OCI-LY7 (cell line): Measurements from ENCODE around the gene CLDN9. TPM values are rescaled to one million over a fixed set of nuclear protein-coding genes. Genes with fewer than 3 reads are reported as not detected.

Experiments used
- BruUV-seq: library from RNA; stranded (reverse); fragments of 400-500 nt; replicated peaks from 2 replicates; lab custom pipeline; 2021; lab: Mats Ljungman, UMichigan
- CTCF ChIA-PET: fragments of 300-600 bp; sonication (Branson Sonifier 250); formaldehyde crosslinking; loops from one replicate; lab custom pipeline; 2022; ENCODE audit warnings: antibody characterized with exemption; ENCODE audit not compliant: unreplicated experiment; lab: Charles Lee
- POLR2A ChIA-PET: fragments of 300-600 bp; sonication (Branson Sonifier 250); formaldehyde crosslinking; loops from one replicate; lab custom pipeline; 2022; ENCODE audit warnings: antibody characterized with exemption; lab: Charles Lee
- DNase-seq: peaks from one replicate; pipeline ENCODE4 v3.0.0-alpha.2; 2015; ENCODE audit warnings: low spot score
- H2AFZ ChIP-seq: fragments of 200-600 bp; sonication (generic), shearing (Covaris generic); 2 replicates; pipeline ENCODE4 v1.6.1; 2014; ENCODE audit warnings: mild to moderate bottlenecking, antibody characterized with exemption, low read length, moderate library complexity
- H3K27ac ChIP-seq: fragments of 200-600 bp; sonication (generic); 2 replicates; pipeline ENCODE4 v1.5.1; 2014; ENCODE audit warnings: mixed run types, low read depth, mild to moderate bottlenecking, moderate library complexity, low read length, inconsistent platforms; ENCODE audit not compliant: poor library complexity, severe bottlenecking
- H3K36me3 ChIP-seq: fragments of 200-600 bp; sonication (generic); 2 replicates; pipeline ENCODE4 v1.6.1; 2014; ENCODE audit warnings: mild to moderate bottlenecking, antibody characterized with exemption, low read length, moderate library complexity, mixed read lengths; ENCODE audit not compliant: insufficient read depth
- H3K4me1 ChIP-seq: fragments of 200-600 bp; sonication (generic); 2 replicates; pipeline ENCODE4 v1.5.1; 2014; ENCODE audit warnings: mild to moderate bottlenecking, low read length; ENCODE audit not compliant: insufficient read depth, poor library complexity, severe bottlenecking
- H3K4me2 ChIP-seq: fragments of 200-600 bp; sonication (generic); 2 replicates; pipeline ENCODE4 v1.6.1; 2014; ENCODE audit warnings: mild to moderate bottlenecking, low read length
- H3K4me3 ChIP-seq: fragments of 200-600 bp; sonication (generic); 2 replicates; pipeline ENCODE4 v1.5.1; 2014; ENCODE audit warnings: mild to moderate bottlenecking, low read depth, low read length; ENCODE audit not compliant: poor library complexity, severe bottlenecking
- H3K79me2 ChIP-seq: fragments of 200-600 bp; sonication (generic); 2 replicates; pipeline ENCODE4 v1.6.1; 2016; ENCODE audit warnings: low read depth, mild to moderate bottlenecking, low read length, moderate library complexity, mixed read lengths; ENCODE audit not compliant: insufficient read depth
- H3K9me2 ChIP-seq: fragments of 200-600 bp; sonication (generic); 2 replicates; pipeline ENCODE4 v1.6.1; 2016; ENCODE audit warnings: mild to moderate bottlenecking, low read length, mixed read lengths; ENCODE audit not compliant: insufficient read depth
- H3K9me3 ChIP-seq: fragments of 200-600 bp; sonication (generic); 2 replicates; pipeline ENCODE4 v1.6.1; 2014; ENCODE audit warnings: mild to moderate bottlenecking, mixed run types, low read length, mixed read lengths
- H4K20me1 ChIP-seq: fragments of 200-600 bp; sonication (generic); 2 replicates; pipeline ENCODE4 v1.6.1; 2014; ENCODE audit warnings: mild to moderate bottlenecking, antibody characterized with exemption, low read length, moderate library complexity, mixed read lengths; ENCODE audit not compliant: insufficient read depth
- CTCF ChIP-seq: fragments of 200-600 bp; sonication (generic); conservative IDR thresholded peaks from 2 replicates; pipeline ENCODE4 v1.5.1; 2014; ENCODE audit warnings: mild to moderate bottlenecking, antibody characterized with exemption, low read length, moderate library complexity, mixed read lengths
- EZH2phosphoT487 ChIP-seq: fragments of 200-600 bp; sonication (generic); IDR thresholded peaks from 2 replicates; pipeline ENCODE4 v1.6.1; 2018; ENCODE audit warnings: low read depth, borderline replicate concordance, mild to moderate bottlenecking, mixed run types, antibody characterized with exemption, low read length, moderate library complexity, mixed read lengths
- intact Hi-C: fragments of 100-400 bp; cut with micrococcal nuclease; formaldehyde crosslinking; loops from one replicate; pipeline ENCODE4 v1.10.0; 2022; ENCODE audit not compliant: unreplicated experiment
- total RNA-seq, 2 experiments: library from RNA; depleted of rRNA in 1 of 2; stranded (reverse); fragments of >200 nt in 1 of 2; shearing (Covaris generic) in 1 of 2; gene quantifications; 2 replicates each; pipeline ENCODE4 v1.2.3, GENCODE V29; 2014 to 2022

The CLDN9 gene
- total RNA-seq, 2 experiments from 2014 or later: 0.42 TPM; not detected in 1

- peak; percentile 15 for DNase-seq
- Histone ChIP-seq H3K4me2 (peak within 1 kb of the TSS; percentile 37), H3K4me1 (peaks cover 34% of the 10 kb centered on the region), H3K36me3 (no peaks in the 10 kb centered on the region), H3K4me3 (no peak within 1 kb of the TSS), H4K20me1 (no peaks in the 10 kb centered on the region), H3K27ac (no peak within 1 kb of the TSS), H2AFZ (no peak within 1 kb of the TSS), H3K79me2 (no peaks in the 10 kb centered on the region), H3K9me2 (no peaks in the 10 kb centered on the region), H3K9me3 (no peaks in the 10 kb centered on the region)
- CTCF ChIA-PET: no interaction called here
- TF ChIP-seq CTCF: peak; percentile 65
- no peak for TF ChIP-seq EZH2phosphoT487
- intact Hi-C loops: no loop called here
- no TSS peak for BruUV-seq
- POLR2A ChIA-PET: no interaction called here
These were observed 5.2 kb downstream of the CLDN9 start, which contains the start of gene CLDN6 for GRCh38 chr16:3017794-3018506. Gene CLDN6, minus strand, starts transcription at chr16:3018183. Its CDS starts 2,162 bp downstream, at chr16:3016021.

- H2AFZ ChIP-seq: peak overlapping the region; percentile 69; the same call in 1 of the 2 replicates
- BruUV-seq: no TSS peak
These were observed 7.0 kb downstream of the CLDN9 start for GRCh38 chr16:3019594-3020246.

More at GRCh38 chr16:3019594-3020246, 7.0 kb downstream of the CLDN9 start:
- TF ChIP-seq CTCF (no peak), EZH2phosphoT487 (no peak)
- Histone ChIP-seq H3K4me1 (peaks cover 39% of the 10 kb centered on the region), H3K79me2 (no peaks in the 10 kb centered on the region), H3K36me3 (no peaks in the 10 kb centered on the region), H4K20me1 (no peaks in the 10 kb centered on the region), H3K9me3 (no peaks in the 10 kb centered on the region), H3K4me3 (peak overlapping the region; percentile 68), H3K4me2 (peak overlapping the region; percentile 86), H3K27ac (no peak overlapping the region), H3K9me2 (no peaks in the 10 kb centered on the region)
- DNase-seq: no peak
- intact Hi-C loops: loop anchor here (2.0 kb wide), 1 partner anchor 17 kb away; no protein-coding TSS in a partner anchor
- ChIA-PET POLR2A (interaction anchor here (1.0 to 1.7 kb wide), 3 partner anchors 8 to 12 kb away, joined by 3 to 7 read pairs (median 3); no protein-coding TSS in a partner anchor), CTCF (interaction anchor here (0.6 kb wide), 1 partner anchor 106 kb away, joined by 3 read pairs; no protein-coding TSS in a partner anchor)
